ENCODE measurements around the gene LTBP3. TPM values are rescaled to one million over a fixed set of nuclear protein-coding genes. Genes with fewer than 3 reads are reported as not detected.

LTBP3 gene
- polyA plus RNA-seq, 3 donors from 2014 or later, result 3.3 to 21.0 (median 14.5) TPM

- Mint-ChIP-seq H3K4me3 (no peak overlapping the region), H3K9me3 (no peaks in the 10 kb centered on the region), H3K36me3 (no peaks in the 10 kb centered on the region), H3K27me3 (ENCODE audit: low read depth in 3 of 3) (peaks cover 2 to 8% (median 2%) of the 10 kb centered on the region in 3 donors), H3K27ac (no peak overlapping the region), H3K4me1 (peaks cover 17% of the 10 kb centered on the region in 2 donors)
- no peak for DNase-seq
Observed at GRCh38 chr11:65591939-65592857, 34.0 kb upstream of the LTBP3 start.

- Mint-ChIP-seq H3K36me3 (peaks cover 0 to 3% (median 3%) of the 10 kb centered on the region in 3 donors), H3K9me3 (no peaks in the 10 kb centered on the region), H3K4me3 (no peak overlapping the region), H3K4me1 (peaks cover 17 to 20% of the 10 kb centered on the region in 2 donors), H3K27ac (peak overlapping the region in 2 of 6 donors; percentile 39 to 86), H3K27me3 (ENCODE audit: low read depth in 3 of 3) (peaks cover 2 to 6% (median 2%) of the 10 kb centered on the region in 3 donors)
- DNase-seq, result no peak
Observed at GRCh38 chr11:65590240-65590738, 32.1 kb upstream of the LTBP3 start.

GRCh38 chr11:65589444-65590239 lies 31.5 kb upstream of the LTBP3 start:
- H3K4me3 Mint-ChIP-seq, result no peak overlapping the region
- H3K9me3 Mint-ChIP-seq, result no peaks in the 10 kb centered on the region
- H3K36me3 Mint-ChIP-seq, result peaks cover 0 to 3% (median 3%) of the 10 kb centered on the region in 3 donors
- H3K4me1 Mint-ChIP-seq, result peaks cover 17 to 20% of the 10 kb centered on the region in 2 donors
- peak in 2 of 3 donors; percentile 10 to 26 for DNase-seq
- peak overlapping the region in 4 of 6 donors; percentile 12 to 94 (median 62) for H3K27ac Mint-ChIP-seq
- H3K27me3 Mint-ChIP-seq (ENCODE audit: low read depth in 3 of 3), result peaks cover 2 to 6% (median 2%) of the 10 kb centered on the region in 3 donors

DNA sequence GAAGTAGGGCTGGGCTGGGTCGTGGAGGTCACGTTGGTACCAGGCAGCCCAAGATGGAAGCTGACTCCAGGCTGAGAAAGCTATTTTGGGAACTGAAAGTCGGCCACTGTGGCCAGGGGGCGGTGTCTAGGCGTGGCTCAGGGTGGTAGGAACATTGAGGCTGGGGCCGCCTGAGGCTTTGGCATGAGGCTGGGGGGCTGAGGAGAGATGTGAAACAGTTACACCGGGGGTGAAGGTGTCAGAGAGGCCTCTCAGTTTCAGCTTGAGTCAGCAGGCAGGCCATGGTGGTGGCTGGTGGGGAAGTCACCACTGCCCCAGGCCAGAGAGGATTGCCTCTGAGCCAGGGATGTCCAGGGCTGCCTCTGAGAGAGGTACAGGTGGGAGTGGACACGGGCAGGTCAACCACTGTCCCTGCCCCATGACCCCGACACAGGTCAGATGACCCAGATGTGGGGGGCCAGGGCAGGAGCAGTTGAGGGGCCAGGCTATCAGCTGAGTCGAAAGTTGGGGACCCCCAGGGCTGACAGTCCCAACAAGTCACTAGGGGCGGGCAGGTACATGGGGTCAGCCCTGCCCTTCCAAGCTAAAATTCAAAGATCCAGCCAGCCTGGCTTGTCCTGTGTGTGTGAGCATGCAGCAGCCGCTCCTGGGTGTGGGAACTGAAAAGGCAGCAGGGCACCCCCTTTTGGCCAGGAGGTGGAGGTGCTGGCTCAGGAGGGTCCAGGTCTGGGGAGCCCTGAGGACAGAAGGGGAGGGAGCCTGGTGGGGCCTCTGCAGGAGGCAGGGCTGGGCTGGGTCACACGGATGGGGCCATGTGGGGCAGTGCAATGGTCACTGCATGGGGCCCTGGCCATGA lies 30.3 kb upstream of the LTBP3 start:
- H3K27ac Mint-ChIP-seq, result peak overlapping the region; percentile 82 to 94 (median 88)
- H3K9me3 Mint-ChIP-seq, result no peaks in the 10 kb centered on the region
- H3K27me3 Mint-ChIP-seq (ENCODE audit: low read depth in 3 of 3), result peaks cover 2 to 6% (median 2%) of the 10 kb centered on the region in 3 donors
- peaks cover 17 to 23% of the 10 kb centered on the region in 2 donors for H3K4me1 Mint-ChIP-seq
- DNase-seq, result peak; percentile 74 to 80 (median 77)
- peak overlapping the region; percentile 12 to 57 (median 52) for H3K4me3 Mint-ChIP-seq
- peaks cover 0 to 3% (median 3%) of the 10 kb centered on the region in 3 donors for H3K36me3 Mint-ChIP-seq

GRCh38 chr11:65586676-65587075 lies 28.5 kb upstream of the LTBP3 start:
- H3K27me3 Mint-ChIP-seq (ENCODE audit: low read depth in 3 of 3), result peaks cover 2% of the 10 kb centered on the region in 3 donors
- no peak for DNase-seq
- peaks cover 0 to 12% (median 7%) of the 10 kb centered on the region in 3 donors for H3K36me3 Mint-ChIP-seq
- peaks cover 17 to 27% of the 10 kb centered on the region in 2 donors for H3K4me1 Mint-ChIP-seq
- no peak overlapping the region for H3K4me3 Mint-ChIP-seq
- peak overlapping the region in 5 of 6 donors; percentile 21 to 81 (median 67) for H3K27ac Mint-ChIP-seq
- H3K9me3 Mint-ChIP-seq, result no peaks in the 10 kb centered on the region

DNA sequence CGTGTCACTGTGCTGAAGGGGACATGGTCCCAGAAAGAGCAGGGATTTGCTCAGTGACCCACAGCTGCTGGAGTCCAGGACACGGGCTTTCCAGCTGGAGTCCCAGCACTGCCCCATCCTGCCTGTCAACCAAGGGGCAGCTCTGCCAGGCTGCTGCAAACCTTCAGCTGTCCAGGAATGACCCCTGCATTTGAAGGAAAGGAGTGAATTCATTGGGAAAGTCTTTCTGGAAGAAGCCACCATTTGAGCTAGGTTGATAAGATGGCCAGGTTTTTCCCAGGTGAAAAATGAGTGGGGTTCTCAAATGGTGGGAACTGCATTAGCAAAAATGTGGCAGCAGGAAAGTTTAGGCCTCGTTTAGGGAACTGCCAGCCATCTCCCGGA lies 28.1 kb upstream of the LTBP3 start:
- Mint-ChIP-seq H3K4me1 (peaks cover 17 to 27% of the 10 kb centered on the region in 2 donors), H3K27me3 (ENCODE audit: low read depth in 3 of 3) (peaks cover 2% of the 10 kb centered on the region in 3 donors), H3K4me3 (peak overlapping the region in 1 of 5 donors; percentile 10), H3K9me3 (no peaks in the 10 kb centered on the region), H3K36me3 (peaks cover 0 to 12% (median 7%) of the 10 kb centered on the region in 3 donors), H3K27ac (peak overlapping the region; percentile 21 to 81 (median 56))
- DNase-seq, result no peak

GRCh38 chr11:65585396-65586246 lies 27.5 kb upstream of the LTBP3 start:
- H3K4me3 Mint-ChIP-seq, result no peak overlapping the region
- peaks cover 0 to 12% (median 7%) of the 10 kb centered on the region in 3 donors for H3K36me3 Mint-ChIP-seq
- H3K4me1 Mint-ChIP-seq, result peaks cover 17 to 27% of the 10 kb centered on the region in 2 donors
- H3K9me3 Mint-ChIP-seq, result no peaks in the 10 kb centered on the region
- peaks cover 2% of the 10 kb centered on the region in 3 donors for H3K27me3 Mint-ChIP-seq (ENCODE audit: low read depth in 3 of 3)
- no peak for DNase-seq
- H3K27ac Mint-ChIP-seq, result peak overlapping the region in 5 of 6 donors; percentile 21 to 81 (median 44)

DNA sequence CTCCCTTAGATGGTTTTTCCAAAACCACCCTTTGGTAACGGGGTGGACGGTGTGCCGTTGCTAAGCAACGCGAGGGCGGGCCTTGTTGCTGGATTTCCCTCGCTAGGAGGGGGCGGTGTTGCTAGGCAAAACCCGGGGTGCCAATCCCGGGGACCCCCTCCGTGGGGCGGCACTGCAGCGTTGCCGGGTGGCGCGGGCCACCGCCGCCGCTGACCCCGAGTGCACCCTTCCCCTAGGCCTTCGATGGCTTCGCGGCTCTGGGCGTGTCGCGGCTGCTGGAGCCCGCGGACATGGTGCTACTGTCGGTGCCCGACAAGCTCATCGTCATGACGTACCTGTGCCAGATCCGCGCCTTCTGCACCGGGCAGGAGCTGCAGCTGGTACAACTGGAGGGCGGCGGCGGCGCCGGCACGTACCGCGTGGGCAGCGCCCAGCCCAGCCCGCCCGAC lies 26.6 kb upstream of the LTBP3 start:
- H3K9me3 Mint-ChIP-seq, result no peaks in the 10 kb centered on the region

GRCh38 chr11:65584106-65584505 lies 25.9 kb upstream of the LTBP3 start:
- no peak for DNase-seq
- Mint-ChIP-seq H3K9me3 (no peaks in the 10 kb centered on the region), H3K27ac (peak overlapping the region in 5 of 6 donors; percentile 18 to 66 (median 43)), H3K27me3 (ENCODE audit: low read depth in 3 of 3) (peaks cover under 1 to 3% (median 2%) of the 10 kb centered on the region in 3 donors), H3K4me1 (peaks cover 19 to 28% of the 10 kb centered on the region in 2 donors), H3K36me3 (peaks cover 0 to 12% (median 7%) of the 10 kb centered on the region in 3 donors), H3K4me3 (no peak overlapping the region)

More for the DNA sequence above, 26.6 kb upstream of the LTBP3 start:
- H3K4me3 Mint-ChIP-seq, result no peak overlapping the region
- H3K4me1 Mint-ChIP-seq, result peaks cover 17 to 26% of the 10 kb centered on the region in 2 donors
- H3K36me3 Mint-ChIP-seq, result peaks cover 0 to 12% (median 7%) of the 10 kb centered on the region in 3 donors
- no peak for DNase-seq
- H3K27ac Mint-ChIP-seq, result peak overlapping the region in 1 of 6 donors; percentile 37
- peaks cover 2 to 3% (median 2%) of the 10 kb centered on the region in 3 donors for H3K27me3 Mint-ChIP-seq (ENCODE audit: low read depth in 3 of 3)

DNA sequence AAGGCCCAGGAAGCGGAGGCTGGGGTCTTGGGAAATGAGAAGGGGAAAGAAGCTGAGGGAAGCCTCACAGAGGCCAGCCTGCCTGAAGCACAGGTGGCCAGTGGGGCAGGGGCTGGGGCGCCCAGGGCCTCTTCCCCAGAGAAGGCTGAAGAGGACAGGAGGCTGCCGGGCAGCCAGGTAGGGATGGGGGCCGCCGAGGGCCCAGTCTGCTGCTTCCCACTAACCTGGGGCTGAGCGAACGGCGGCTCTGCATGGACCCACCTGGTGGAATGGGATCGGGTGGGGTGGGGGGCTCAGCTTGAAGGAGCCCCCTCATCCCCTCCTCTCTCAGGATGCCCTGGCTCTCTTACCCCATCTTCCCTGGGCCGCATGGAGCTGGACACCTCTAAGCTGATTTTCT lies 25.4 kb upstream of the LTBP3 start:
- peaks cover 0 to 12% (median 7%) of the 10 kb centered on the region in 3 donors for H3K36me3 Mint-ChIP-seq
- no peaks in the 10 kb centered on the region for H3K9me3 Mint-ChIP-seq
- H3K27me3 Mint-ChIP-seq (ENCODE audit: low read depth in 3 of 3), result peaks cover 0 to 3% (median 2%) of the 10 kb centered on the region in 3 donors
- H3K4me3 Mint-ChIP-seq, result no peak overlapping the region
- DNase-seq, result no peak
- peaks cover 21 to 28% of the 10 kb centered on the region in 2 donors for H3K4me1 Mint-ChIP-seq
- peak overlapping the region in 5 of 6 donors; percentile 8 to 79 (median 62) for H3K27ac Mint-ChIP-seq

DNA sequence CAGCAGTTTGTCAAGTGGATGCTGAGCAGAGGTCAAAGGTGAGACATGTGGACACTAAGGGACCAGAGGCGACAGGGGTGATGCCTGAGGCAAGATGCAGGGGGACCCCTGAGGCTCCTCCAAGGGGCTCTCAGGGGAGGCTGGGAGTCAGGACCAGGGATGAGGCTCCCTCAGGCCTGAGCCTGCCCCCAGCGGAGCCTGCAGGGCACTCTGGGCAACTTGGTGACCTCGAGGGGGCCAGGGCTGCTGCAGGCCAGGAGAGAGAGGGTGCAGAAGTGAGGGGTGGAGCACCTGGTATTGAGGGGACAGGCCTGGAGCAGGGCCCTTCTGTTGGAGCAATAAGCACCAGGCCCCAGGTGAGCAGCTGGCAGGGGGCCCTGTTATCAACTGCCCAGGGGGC lies 23.8 kb upstream of the LTBP3 start:
- peaks cover 0 to 12% (median 7%) of the 10 kb centered on the region in 3 donors for H3K36me3 Mint-ChIP-seq
- H3K27ac Mint-ChIP-seq, result peak overlapping the region; percentile 32 to 80 (median 72)
- peaks cover 0 to 7% (median 0%) of the 10 kb centered on the region in 3 donors for H3K27me3 Mint-ChIP-seq (ENCODE audit: low read depth in 3 of 3)
- H3K9me3 Mint-ChIP-seq, result no peaks in the 10 kb centered on the region
- no peak for DNase-seq
- no peak overlapping the region for H3K4me3 Mint-ChIP-seq
- peaks cover 20 to 29% of the 10 kb centered on the region in 2 donors for H3K4me1 Mint-ChIP-seq

- peak overlapping the region in 1 of 6 donors; percentile 4 for H3K27ac Mint-ChIP-seq
- peaks cover 0 to 11% (median 0%) of the 10 kb centered on the region in 3 donors for H3K27me3 Mint-ChIP-seq (ENCODE audit: low read depth in 3 of 3)
- H3K4me1 Mint-ChIP-seq, result peaks cover 26 to 35% of the 10 kb centered on the region in 2 donors
- peaks cover 0 to 9% (median 4%) of the 10 kb centered on the region in 3 donors for H3K36me3 Mint-ChIP-seq
- peak overlapping the region in 1 of 5 donors; percentile 16 for H3K4me3 Mint-ChIP-seq
- H3K9me3 Mint-ChIP-seq, result no peaks in the 10 kb centered on the region
- DNase-seq, result no peak
Observed at GRCh38 chr11:65580756-65581155, 22.6 kb upstream of the LTBP3 start.
